GM12801 (cell line): ENCODE results near the gene PGC.

Experiments
- CTCF ChIP-seq: IDR thresholded peaks from one replicate; pipeline ENCODE4 v1.5.1; 2011; ENCODE audit warnings: control low read depth; ENCODE audit not compliant: insufficient read length; ENCODE audit errors: extremely low read depth

PGC gene

GRCh38 chr6:41688256-41688965, 58.8 kb downstream of the PGC start:
- TF ChIP-seq CTCF, result no peak

DNA sequence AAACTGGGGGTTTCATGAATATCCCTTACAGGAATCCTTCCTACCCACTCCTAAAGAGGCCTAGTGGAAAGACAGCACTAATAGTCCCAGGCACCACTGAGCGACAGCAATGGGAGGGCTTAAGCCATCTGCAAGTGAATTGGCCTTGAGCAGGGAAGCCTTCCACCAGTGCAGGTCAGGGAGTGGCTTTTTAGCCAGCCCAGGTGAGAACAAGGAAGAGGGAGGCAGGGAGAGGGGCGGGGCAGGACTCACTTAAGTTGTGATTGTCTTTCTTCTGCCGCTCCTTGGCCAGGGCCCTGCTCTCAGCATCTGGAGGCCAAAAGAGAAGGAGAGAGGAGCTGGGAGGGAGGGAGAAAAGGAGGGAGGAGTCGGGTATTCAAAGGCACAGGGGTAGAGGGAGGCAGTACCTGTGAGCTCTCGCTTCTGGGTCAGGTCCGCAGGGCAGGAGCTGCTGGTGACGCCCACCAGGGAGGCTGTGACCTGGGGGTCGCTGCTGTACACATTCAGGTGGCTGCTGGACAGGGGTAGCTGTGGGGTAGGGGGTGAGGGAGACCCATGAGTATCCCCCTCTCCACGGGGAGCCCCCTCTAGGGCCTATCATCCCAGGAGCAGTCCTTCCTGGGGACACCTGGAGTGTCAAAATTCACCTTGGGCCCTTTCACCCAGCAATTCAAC, 59.6 kb downstream of the PGC start:
- no peak for TF ChIP-seq CTCF
